ENCODE results near the gene OSBP2. TPM values are rescaled to one million over a fixed set of nuclear protein-coding genes. Genes with fewer than 3 reads are reported as not detected.
"Not testable (repeated sequence)": the region's sequence is repeated elsewhere in the genome, so short reads cannot be mapped to it uniquely, and the experiment has no call there.

Gene OSBP2
- polyA plus RNA-seq, 12 donors = 4.0 to 26.3 (median 5.6) TPM; not detected in 1

GRCh38 chr22:30754971-30755758 is 60.5 kb downstream of the OSBP2 start:
- DNase-seq = peak; percentile 27

DNA sequence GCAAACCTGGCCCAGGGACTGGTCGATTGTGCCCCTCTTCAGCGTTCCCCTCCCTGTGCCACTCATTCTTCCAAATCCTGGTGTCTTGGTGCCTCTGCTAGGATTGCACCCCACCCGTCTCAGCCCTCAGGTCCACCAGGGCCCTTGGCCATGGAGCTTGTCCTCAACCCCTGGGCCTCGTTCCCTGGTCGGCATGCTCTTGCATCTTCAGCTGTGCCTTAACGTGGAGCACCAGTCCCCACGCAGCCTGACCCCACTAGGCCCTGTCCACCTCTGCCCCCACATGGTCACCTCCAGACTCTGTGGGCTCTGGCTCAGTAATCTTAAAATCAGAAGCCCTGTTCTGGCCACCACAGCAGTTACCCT is 61.1 kb downstream of the OSBP2 start:
- DNase-seq = no peak

DNA sequence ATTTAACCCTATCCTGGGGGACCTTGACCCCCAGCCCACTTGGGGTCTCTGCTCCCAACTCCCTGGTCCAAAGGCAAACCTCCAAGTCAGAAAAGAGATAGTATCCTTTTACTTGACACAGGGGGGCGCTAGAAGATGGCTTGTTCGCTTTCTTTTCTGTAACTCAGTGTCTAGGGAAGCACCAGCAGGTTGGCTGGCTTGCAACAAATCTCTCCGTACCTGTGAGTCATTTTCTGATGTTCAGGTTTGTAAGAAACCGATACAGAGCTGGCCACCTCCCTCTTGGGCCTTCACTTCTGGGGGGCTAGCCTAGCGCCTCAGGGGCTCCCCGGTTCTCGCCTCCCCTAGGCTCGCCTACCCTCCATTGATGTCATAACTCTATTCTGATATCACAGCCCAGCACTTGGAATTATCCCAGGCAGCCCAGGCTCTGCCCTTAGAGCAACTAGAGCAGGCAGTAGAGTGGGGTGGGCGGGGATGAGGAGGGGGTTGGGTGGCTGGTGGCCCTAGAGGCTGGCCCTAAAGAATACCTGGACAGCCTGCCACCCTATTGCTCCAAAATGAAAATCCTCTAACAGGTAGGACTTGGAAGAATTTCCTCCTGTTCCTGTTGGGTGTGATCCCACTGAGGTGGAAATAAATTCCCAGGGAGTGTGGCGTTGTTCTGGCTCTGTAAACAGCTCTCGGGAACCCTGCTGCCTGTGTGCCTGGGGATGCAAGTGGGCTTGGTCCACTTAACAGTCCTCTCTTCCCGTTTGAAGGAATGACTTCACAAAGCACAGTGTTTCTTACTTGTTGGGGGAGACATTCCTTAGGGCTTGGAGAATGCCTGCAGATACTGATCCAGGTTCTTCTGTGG is 69.4 kb downstream of the OSBP2 start:
- peak; percentile 48 for DNase-seq

DNA sequence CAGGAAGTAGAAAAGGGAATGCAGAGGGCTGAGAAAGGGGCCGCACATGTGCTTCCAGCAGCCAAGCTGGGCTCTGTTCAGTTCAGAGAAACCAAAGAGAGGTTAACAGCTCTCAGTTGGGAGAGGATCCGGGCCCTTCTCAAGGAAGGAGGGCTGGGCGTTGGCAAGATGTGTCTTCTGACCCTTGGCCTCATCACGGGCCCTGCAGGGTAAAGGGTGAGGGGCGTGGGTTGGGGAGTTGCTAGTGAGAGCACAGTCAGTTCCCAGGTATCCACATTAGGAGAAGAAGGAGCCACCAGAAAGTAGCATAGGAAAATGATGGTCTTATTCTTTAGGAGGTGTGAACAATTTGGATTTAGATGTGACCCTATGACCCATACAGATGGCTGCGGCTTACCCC is 73.0 kb downstream of the OSBP2 start:
- DNase-seq = no peak

- DNase-seq = no peak
These were observed 76.0 kb downstream of the OSBP2 start for GRCh38 chr22:30770716-30771115.

GRCh38 chr22:30773919-30774318 is 79.2 kb downstream of the OSBP2 start:
- DNase-seq = no peak

GRCh38 chr22:30774566-30774965 is 79.9 kb downstream of the OSBP2 start:
- no peak for DNase-seq

GRCh38 chr22:30776476-30776875 is 81.8 kb downstream of the OSBP2 start:
- no peak for DNase-seq

DNA sequence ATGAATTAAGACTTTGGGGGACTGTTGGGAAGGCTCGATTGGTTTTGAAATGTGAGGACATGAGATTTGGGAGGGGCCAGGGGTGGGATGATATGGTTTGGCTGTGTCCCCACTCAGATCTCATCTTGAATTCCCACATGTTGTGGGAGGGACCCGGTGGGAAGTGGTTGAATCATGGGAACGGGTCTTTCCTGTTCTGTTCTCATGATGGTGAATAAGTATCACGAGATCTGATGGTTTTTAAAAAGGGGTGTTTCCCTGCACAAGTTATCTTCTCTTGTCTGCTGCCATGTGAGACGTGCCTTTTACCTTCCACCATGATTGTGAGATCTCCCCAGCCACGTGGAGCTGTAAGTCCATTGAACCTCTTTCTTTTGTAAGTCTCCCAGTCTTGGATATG is 82.5 kb downstream of the OSBP2 start:
- not testable (repeated sequence) for DNase-seq

DNA sequence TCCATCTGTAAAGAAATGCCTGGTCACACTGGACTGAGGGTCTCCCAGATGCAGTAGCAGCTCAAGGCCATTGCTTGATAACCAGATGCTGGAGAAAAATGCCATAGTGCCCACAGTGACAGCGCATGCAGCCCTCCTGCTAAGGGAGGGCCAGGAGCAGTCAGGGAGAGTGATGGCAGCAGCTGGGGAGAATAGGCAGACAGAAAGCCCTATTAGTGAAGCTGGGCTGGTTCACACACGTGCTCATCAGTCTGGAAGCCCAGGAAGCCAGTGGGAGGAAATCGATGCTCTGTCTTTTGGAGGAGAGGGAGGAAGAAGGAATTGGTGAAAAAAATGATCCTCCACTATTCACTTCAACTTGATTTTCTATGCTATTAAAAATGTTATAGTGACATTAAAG is 82.9 kb downstream of the OSBP2 start:
- peak; percentile 7 for DNase-seq

DNA sequence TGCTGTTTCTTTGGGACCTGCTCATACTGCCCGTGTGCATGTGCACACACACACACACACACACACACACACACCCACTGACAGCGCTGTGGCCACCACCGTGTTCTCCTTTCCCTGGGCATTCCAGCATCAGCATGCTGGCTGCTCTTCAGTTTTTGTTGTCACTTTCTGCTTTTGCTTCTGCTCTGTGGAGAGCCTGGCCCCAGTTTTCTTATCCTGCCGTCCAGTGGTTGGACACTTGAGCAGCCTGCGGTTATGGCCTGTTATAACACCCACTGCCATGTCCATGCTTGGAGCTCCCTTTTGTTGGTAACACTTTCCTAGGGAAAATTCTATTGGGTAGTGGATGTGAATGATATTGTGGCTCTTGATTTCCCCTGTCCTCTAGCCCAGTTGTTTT is 83.6 kb downstream of the OSBP2 start:
- DNase-seq = no peak

- DNase-seq = no peak
These were observed 85.4 kb downstream of the OSBP2 start for GRCh38 chr22:30780026-30780425.

DNA sequence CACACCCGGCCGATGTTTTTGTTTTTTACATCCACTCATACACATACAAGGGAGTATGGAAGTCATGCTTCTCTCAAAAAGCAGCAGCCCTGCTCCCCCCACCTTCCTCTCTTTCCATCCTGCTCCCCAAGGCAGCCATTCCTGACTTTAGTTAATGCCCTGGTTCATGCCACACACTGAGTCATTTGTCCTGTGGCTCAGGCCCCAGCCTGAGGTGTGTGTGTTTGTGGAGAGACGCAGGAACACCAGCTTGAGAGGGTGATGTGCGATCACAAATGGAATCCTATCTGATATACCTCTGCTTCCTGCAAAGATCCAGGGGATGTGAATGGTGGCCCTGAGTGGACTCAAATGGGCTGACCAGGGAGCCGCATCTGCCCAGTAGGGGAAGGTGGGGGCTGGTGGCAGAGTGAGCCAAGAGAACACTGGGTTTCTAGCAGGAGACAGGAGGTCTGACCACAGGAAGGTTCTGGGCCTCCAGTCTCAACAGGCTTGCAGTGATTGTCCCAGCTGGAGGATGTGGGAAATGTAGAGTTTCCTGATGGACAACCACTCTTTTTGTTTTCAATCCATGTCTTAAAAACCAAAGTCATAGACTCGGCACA is 86.7 kb downstream of the OSBP2 start:
- DNase-seq = no peak

DNA sequence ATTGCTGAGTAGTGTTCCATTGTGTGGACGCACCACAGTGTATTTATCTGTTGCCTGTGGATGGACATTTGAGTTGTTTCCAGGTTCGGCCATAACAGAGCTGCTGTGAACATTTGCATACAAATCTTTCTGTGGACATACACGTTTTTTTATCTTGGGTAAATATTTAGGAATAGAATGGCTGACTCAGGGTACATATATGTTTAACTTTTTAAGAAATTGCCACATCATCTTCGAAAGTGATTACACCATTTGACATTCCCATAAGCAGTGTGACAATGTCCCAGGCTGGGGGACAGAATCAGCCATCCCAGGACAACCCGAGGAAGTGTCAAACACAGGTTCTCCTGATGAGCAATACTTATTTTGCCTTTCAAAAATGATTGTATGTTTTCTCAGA is 87.9 kb downstream of the OSBP2 start:
- DNase-seq = no peak

DNA sequence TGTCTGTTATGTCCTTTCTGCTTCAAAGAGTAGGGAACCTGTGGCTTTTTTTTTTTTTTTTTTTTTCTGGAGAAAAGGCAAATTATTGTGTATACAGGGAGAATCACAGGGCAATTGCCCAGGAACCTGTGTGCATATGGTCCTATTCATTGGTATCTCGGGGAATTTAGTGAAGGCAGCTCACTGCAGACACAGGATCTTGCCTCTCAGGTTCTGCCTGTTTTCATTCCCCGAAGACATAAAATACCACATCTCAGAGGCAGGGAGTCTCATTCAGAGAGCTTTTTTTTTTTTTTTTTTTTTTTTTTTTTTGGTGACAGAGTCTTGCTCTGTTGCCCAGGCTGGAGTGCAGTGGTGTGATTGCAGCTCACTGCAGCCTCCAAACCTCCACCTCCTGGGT is 88.3 kb downstream of the OSBP2 start:
- no peak for DNase-seq

DNA sequence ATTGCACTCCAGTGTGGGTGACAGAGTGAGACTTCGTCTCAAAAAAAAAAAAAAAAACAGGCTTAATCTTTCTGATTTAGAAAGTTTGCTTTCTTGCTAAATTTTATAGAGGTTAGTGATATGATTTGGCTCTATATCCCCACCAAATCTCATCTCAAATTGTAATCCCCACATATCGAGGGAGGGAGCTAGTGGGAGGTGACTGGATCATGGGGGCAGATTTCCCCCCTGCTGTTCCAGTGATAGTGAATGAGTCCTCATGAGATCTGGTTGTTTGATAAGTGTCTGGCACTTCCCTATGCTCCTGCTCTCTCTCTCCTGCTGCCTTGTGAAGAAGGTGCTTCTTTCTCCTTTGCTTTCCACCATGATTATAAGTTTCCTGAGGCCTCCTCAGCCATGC is 90.9 kb downstream of the OSBP2 start:
- no peak for DNase-seq

DNA sequence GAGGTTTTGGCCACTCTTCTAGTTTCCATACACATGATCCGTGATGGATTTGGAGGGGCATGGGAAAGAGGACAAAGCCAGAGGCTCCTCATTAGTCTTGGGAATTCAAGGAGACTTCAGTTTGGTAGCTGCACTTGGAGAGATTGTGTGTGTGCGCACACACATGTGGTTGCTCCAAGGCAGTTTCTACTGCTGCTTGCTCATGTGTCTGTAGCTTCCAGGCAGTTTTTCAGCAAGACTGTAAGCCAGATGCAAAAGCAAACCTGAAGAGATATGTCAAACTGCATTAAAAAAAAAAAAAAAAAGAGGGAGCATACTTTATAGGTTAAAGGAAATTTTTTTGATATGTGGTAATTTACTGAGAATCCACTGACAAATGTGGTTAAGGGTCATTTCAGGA is 95.7 kb downstream of the OSBP2 start:
- no peak for DNase-seq

GRCh38 chr22:30792456-30792855 is 97.8 kb downstream of the OSBP2 start:
- no peak for DNase-seq

- DNase-seq = no peak
These were observed 100.4 kb downstream of the OSBP2 start for GRCh38 chr22:30795118-30795517.

GRCh38 chr22:30801695-30802094 is 107.0 kb downstream of the OSBP2 start:
- no peak for DNase-seq

DNA sequence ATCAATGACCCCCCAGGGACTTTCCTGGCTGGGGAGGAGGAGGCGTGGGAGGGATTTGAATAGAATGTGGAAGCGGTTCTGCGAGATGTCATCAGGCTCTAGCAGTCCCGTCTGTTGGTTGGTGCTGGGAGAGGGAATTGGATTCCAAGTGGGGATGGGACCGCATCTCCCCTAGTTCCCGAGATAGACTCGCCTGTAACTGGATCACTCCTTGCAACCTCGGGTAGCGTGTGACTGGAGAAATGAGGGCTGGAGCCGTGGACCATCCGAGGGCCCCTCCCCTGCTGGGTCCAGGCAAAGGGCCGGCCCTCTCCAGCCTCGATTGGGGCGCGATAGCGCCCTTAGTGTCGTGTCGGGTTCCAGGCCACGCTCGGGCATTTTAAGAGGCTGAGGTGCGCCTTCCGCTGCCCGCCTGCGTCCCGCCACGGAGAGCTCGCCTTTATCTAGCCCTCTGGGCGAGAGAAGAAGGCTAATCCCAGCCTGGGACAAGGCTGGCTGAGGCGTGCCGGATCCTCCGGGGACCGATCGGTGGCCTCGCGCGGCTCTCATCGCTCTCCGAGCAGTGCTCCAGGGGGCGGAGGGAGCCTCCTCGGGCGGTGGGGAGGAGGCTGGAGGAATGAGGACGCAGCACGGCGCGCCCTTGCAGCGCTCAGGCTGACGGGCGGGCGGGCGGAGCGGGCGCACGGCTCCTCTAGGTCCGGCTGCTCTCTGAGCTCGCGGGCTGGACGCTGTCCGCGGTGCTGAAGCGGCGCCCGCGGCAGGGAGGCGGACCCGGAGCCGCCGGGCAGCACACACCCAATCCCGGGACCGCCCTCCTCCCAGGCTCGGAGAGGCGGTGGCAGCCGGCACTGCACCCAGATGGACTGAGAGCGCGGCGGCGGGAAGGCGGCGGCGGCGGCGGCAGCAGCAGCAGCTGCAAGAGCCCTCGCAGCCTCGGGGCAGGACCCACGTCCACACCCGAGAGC is 107.8 kb downstream of the OSBP2 start:
- DNase-seq = peak; percentile 89

GRCh38 chr22:30803679-30804078 is 109.0 kb downstream of the OSBP2 start:
- DNase-seq = no peak

All from muscle of arm (tissue), 12 donors.